ENCODE measurements around the gene SCN8A. TPM values are rescaled to one million over a fixed set of nuclear protein-coding genes. Genes with fewer than 3 reads are reported as not detected.
"Not testable (repeated sequence)": the region's sequence is repeated elsewhere in the genome, so short reads cannot be mapped to it uniquely, and the experiment has no call there.

SCN8A gene
- total RNA-seq, 2 experiments from 2014 or later: 0.69 to 1.0 TPM

DNA sequence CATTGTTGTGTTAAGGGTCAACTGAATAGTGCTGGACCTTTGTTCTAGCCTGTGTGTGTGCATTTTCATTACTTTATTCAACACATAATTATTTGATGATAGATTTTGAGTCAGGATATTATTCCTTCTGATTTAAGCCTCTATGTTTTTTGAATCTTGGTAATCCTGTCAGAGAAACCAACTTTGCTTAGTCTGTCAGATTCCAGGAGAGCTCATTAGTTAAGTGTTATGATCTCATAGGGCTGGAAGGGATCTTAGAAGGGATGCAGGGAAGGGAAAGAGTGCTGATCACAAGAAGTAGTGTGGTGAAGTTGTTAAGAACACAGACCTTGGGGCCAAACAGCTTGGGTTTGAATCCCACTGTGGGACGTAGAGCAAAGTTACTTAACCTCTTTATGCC is 52.9 kb downstream of the SCN8A start:
- no peaks in the 10 kb centered on the region for H3K4me1 Mint-ChIP-seq

GRCh38 chr12:51644691-51645090 is 53.7 kb downstream of the SCN8A start:
- POLR2A ChIA-PET; H3K27ac Mint-ChIP-seq; CTCF ChIA-PET; DNase-seq; H3K9me3 Mint-ChIP-seq (ENCODE audit: low read depth); H3K4me3 Mint-ChIP-seq; H3K27me3 Mint-ChIP-seq; H3K36me3 Mint-ChIP-seq (ENCODE audit: low read depth); intact Hi-C loops (cut with DNase I, micrococcal nuclease); ATAC-seq; H3K4me1 Mint-ChIP-seq: not testable (repeated sequence)

More for the DNA sequence above, 52.9 kb downstream of the SCN8A start:
- intact Hi-C loops (cut with DNase I, micrococcal nuclease): loop anchor here in 1 of 2 experiments (2.0 kb wide), 1 partner anchor 23 kb away; no protein-coding TSS in a partner anchor
- ChIA-PET CTCF (no interaction called here), POLR2A (no interaction called here)
- DNase-seq: no peak
- Mint-ChIP-seq H3K27me3 (peaks cover 4% of the 10 kb centered on the region), H3K27ac (no peak overlapping the region), H3K4me3 (no peak overlapping the region), H3K9me3 (ENCODE audit: low read depth) (peaks cover 2% of the 10 kb centered on the region), H3K36me3 (ENCODE audit: low read depth) (no peaks in the 10 kb centered on the region)
- ATAC-seq: no peak

DNA sequence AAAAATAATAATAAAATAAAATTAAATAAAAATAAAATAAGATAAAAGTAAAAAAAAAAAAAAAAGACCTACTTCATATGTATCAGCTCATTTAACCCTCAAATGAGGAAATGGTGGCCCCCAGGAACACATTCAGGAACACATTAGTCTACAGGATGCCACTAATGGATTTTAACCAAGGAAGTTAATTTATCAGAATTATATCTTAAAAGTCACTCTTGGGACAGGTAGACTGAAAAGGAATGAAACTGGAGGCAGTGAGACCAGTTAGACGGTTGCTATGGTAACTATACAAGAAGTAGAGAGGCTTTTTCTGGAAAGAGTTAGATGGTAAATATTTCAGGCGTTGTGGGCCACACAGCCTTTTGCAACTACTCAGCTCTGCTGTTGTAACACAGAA is 54.9 kb downstream of the SCN8A start:
- Mint-ChIP-seq H3K4me1 (no peaks in the 10 kb centered on the region), H3K27me3 (peaks cover 2% of the 10 kb centered on the region), H3K4me3 (no peak overlapping the region), H3K27ac (no peak overlapping the region), H3K36me3 (ENCODE audit: low read depth) (no peaks in the 10 kb centered on the region), H3K9me3 (ENCODE audit: low read depth) (peaks cover 3% of the 10 kb centered on the region)
- ATAC-seq (no peak), DNase-seq (no peak)
- intact Hi-C loops (cut with DNase I, micrococcal nuclease): no loop called here
- CTCF ChIA-PET: no interaction called here
- POLR2A ChIA-PET: no interaction called here

GRCh38 chr12:51647647-51648046 is 56.6 kb downstream of the SCN8A start:
- H3K27ac Mint-ChIP-seq: no peak overlapping the region
- peaks cover 3% of the 10 kb centered on the region for H3K9me3 Mint-ChIP-seq (ENCODE audit: low read depth)
- ChIA-PET POLR2A (no interaction called here), CTCF (no interaction called here)
- DNase-seq (no peak), ATAC-seq (no peak)
- intact Hi-C loops (cut with DNase I, micrococcal nuclease): no loop called here
- no peak overlapping the region for H3K4me3 Mint-ChIP-seq
- H3K4me1 Mint-ChIP-seq: no peaks in the 10 kb centered on the region
- H3K27me3 Mint-ChIP-seq: peaks cover 2% of the 10 kb centered on the region
- no peaks in the 10 kb centered on the region for H3K36me3 Mint-ChIP-seq (ENCODE audit: low read depth)

GRCh38 chr12:51653431-51653830 is 62.4 kb downstream of the SCN8A start:
- ATAC-seq (no peak), DNase-seq (no peak)
- Mint-ChIP-seq H3K27me3 (peaks cover 8% of the 10 kb centered on the region), H3K9me3 (ENCODE audit: low read depth) (peaks cover 2% of the 10 kb centered on the region), H3K4me3 (no peak overlapping the region), H3K36me3 (ENCODE audit: low read depth) (no peaks in the 10 kb centered on the region), H3K27ac (no peak overlapping the region), H3K4me1 (no peaks in the 10 kb centered on the region)
- POLR2A ChIA-PET: no interaction called here
- CTCF ChIA-PET: no interaction called here
- intact Hi-C loops (cut with DNase I, micrococcal nuclease): no loop called here

DNA sequence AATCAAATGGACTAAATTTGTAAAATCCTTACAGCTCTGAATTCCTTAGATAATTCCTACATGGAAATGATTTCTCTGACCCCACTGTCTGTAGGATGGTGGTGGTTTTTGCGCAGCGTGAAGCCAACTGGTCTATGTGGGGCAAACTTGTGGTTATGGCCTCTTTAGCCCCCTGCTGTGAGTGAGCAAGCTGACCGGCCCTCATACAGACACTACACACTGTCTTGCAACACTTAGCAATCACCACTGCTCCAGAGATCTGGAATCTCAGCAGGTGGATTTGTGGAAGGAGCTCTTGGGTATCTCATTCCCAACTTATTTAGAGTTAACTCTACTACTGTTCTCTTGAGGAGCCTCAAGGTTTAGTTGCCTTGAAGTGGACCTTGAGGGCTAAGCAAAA is 70.2 kb downstream of the SCN8A start:
- no peak for DNase-seq
- POLR2A ChIA-PET: no interaction called here
- ATAC-seq: no peak
- Mint-ChIP-seq H3K4me1 (no peaks in the 10 kb centered on the region), H3K27me3 (peaks cover 12% of the 10 kb centered on the region), H3K9me3 (ENCODE audit: low read depth) (no peaks in the 10 kb centered on the region), H3K36me3 (ENCODE audit: low read depth) (no peaks in the 10 kb centered on the region), H3K4me3 (no peak overlapping the region), H3K27ac (no peak overlapping the region)
- intact Hi-C loops (cut with DNase I, micrococcal nuclease): no loop called here
- CTCF ChIA-PET: no interaction called here

DNA sequence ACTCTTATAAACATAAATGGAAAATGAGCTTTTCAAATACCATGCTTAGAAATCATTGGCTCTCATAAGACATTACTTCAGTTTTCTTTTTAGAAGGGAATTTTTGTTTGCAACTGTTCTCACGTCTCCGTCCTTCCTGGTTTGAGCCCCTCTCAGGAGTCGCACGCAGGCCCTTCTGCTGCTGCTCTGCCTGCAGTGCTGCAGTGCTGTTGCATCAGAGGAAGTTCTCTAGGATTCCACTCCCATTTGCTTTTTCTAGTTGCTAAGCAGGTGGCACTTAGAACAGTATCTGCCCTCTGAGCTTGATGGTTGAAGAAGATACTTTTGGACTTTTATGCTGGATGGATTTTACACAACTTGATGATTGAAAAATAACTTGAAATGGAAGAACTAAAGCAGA is 70.8 kb downstream of the SCN8A start:
- Mint-ChIP-seq H3K9me3 (ENCODE audit: low read depth) (no peaks in the 10 kb centered on the region), H3K4me3 (no peak overlapping the region), H3K4me1 (no peaks in the 10 kb centered on the region), H3K36me3 (ENCODE audit: low read depth) (no peaks in the 10 kb centered on the region), H3K27me3 (peaks cover 9% of the 10 kb centered on the region), H3K27ac (no peak overlapping the region)
- ChIA-PET CTCF (interaction anchor here (1.3 kb wide), 1 partner anchor 12 kb away, joined by 3 read pairs; no protein-coding TSS in a partner anchor), POLR2A (no interaction called here)
- no peak for DNase-seq
- intact Hi-C loops (cut with DNase I, micrococcal nuclease): no loop called here
- ATAC-seq: no peak

GRCh38 chr12:51662728-51663154 is 71.7 kb downstream of the SCN8A start:
- intact Hi-C loops (cut with DNase I, micrococcal nuclease): no loop called here
- no peaks in the 10 kb centered on the region for H3K36me3 Mint-ChIP-seq (ENCODE audit: low read depth)
- no peak overlapping the region for H3K4me3 Mint-ChIP-seq
- ChIA-PET POLR2A (no interaction called here), CTCF (interaction anchor here (0.6 to 1.3 kb wide), 3 partner anchors 11 to 147 kb away, joined by 3 to 7 read pairs (median 3); no protein-coding TSS in a partner anchor)
- H3K27me3 Mint-ChIP-seq: peaks cover 6% of the 10 kb centered on the region
- H3K9me3 Mint-ChIP-seq (ENCODE audit: low read depth): no peaks in the 10 kb centered on the region
- H3K27ac Mint-ChIP-seq: no peak overlapping the region
- ATAC-seq: no peak
- no peaks in the 10 kb centered on the region for H3K4me1 Mint-ChIP-seq
- DNase-seq: no peak

- DNase-seq (no peak), ATAC-seq (no peak)
These were observed 72.4 kb downstream of the SCN8A start for GRCh38 chr12:51663390-51663789.

DNA sequence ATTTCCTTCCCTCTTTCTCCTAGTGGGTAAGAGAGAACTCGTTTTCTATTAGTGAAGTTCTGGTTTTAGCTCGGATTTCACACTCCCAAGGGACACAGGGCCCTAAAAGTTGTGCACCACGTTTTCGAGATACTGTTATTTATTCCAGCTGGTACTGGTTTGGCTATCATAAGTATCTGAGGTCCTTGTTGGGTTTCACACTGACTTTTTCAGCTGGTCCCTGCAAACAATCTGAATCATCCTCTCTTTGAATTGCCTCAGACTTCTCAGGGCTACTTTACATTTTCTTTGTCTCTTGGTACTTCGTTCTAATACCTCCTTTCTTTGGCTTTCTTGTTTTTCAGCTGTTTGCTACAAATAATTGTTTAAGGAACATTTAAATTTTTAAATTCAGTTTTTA is 75.7 kb downstream of the SCN8A start:
- CTCF ChIA-PET: no interaction called here
- Mint-ChIP-seq H3K4me1 (peaks cover 4% of the 10 kb centered on the region), H3K36me3 (ENCODE audit: low read depth) (no peaks in the 10 kb centered on the region), H3K27me3 (no peaks in the 10 kb centered on the region), H3K9me3 (ENCODE audit: low read depth) (no peaks in the 10 kb centered on the region), H3K27ac (no peak overlapping the region), H3K4me3 (no peak overlapping the region)
- POLR2A ChIA-PET: no interaction called here
- DNase-seq (no peak), ATAC-seq (no peak)
- intact Hi-C loops (cut with DNase I, micrococcal nuclease): loop anchor here in 1 of 2 experiments (2.0 kb wide), 1 partner anchor 24 kb away; no protein-coding TSS in a partner anchor

More at GRCh38 chr12:51663390-51663789, 72.4 kb downstream of the SCN8A start:
- intact Hi-C loops (cut with DNase I, micrococcal nuclease): no loop called here
- Mint-ChIP-seq H3K9me3 (ENCODE audit: low read depth) (no peaks in the 10 kb centered on the region), H3K4me1 (no peaks in the 10 kb centered on the region), H3K4me3 (no peak overlapping the region), H3K27me3 (peaks cover 4% of the 10 kb centered on the region), H3K27ac (no peak overlapping the region), H3K36me3 (ENCODE audit: low read depth) (no peaks in the 10 kb centered on the region)
- ChIA-PET POLR2A (interaction anchor here (0.6 kb wide), 1 partner anchor 40 kb away, joined by 3 read pairs; no protein-coding TSS in a partner anchor), CTCF (interaction anchor here (0.6 to 1.3 kb wide), 2 partner anchors 16 to 148 kb away, joined by 3 to 7 read pairs; no protein-coding TSS in a partner anchor)

DNA sequence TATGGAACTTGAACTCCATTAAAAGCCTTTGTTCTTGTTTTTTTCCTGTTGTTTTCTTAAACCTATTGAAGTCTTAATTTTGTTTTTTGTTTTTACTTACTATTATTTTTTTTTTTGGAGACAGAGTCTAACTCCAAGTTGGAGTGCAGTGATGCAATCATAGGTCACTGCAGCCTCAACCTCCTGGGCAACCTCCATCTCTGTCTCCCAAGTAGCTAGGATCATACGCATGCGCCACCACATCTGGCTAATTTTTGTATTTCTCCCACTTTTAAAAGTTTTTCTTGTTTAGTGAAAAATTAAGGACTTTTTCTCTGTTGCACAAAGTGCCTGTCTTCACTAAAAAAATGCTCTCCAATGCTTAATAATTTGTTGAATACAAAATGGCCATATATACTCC is 76.2 kb downstream of the SCN8A start:
- ATAC-seq (no peak), DNase-seq (no peak)
- Mint-ChIP-seq H3K27me3 (no peaks in the 10 kb centered on the region), H3K4me1 (peaks cover 4% of the 10 kb centered on the region), H3K4me3 (no peak overlapping the region), H3K9me3 (ENCODE audit: low read depth) (no peaks in the 10 kb centered on the region), H3K36me3 (ENCODE audit: low read depth) (no peaks in the 10 kb centered on the region), H3K27ac (no peak overlapping the region)
- CTCF ChIA-PET: no interaction called here
- intact Hi-C loops (cut with DNase I, micrococcal nuclease): loop anchor here in 1 of 2 experiments (2.0 kb wide), 1 partner anchor 24 kb away; no protein-coding TSS in a partner anchor
- POLR2A ChIA-PET: no interaction called here

DNA sequence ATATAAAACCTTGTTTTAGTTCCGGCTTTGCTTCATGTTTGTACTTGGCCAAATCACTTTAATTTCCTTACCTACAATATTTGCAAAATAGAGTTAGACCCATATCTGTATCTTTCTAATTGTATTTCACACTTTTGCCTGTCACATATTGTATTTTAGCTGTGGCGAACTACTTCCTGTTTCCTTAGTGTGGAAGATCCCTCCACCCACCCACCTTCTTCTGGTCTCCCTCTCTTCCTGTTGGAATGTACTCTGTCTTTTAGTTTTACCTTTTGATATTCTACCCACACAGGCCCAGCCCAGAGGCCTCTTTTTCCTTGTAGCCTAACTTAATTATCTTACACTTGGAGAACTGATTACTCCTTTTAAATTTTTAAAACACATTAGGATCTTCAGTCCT is 78.2 kb downstream of the SCN8A start:
- Mint-ChIP-seq H3K9me3 (ENCODE audit: low read depth) (no peaks in the 10 kb centered on the region), H3K4me1 (peaks cover 4% of the 10 kb centered on the region), H3K27me3 (no peaks in the 10 kb centered on the region), H3K4me3 (no peak overlapping the region), H3K27ac (no peak overlapping the region), H3K36me3 (ENCODE audit: low read depth) (no peaks in the 10 kb centered on the region)
- ChIA-PET POLR2A (no interaction called here), CTCF (interaction anchor here (1.2 kb wide), 1 partner anchor 31 kb away, joined by 4 read pairs; no protein-coding TSS in a partner anchor)
- no peak for DNase-seq
- intact Hi-C loops (cut with DNase I, micrococcal nuclease): no loop called here
- no peak for ATAC-seq

DNA sequence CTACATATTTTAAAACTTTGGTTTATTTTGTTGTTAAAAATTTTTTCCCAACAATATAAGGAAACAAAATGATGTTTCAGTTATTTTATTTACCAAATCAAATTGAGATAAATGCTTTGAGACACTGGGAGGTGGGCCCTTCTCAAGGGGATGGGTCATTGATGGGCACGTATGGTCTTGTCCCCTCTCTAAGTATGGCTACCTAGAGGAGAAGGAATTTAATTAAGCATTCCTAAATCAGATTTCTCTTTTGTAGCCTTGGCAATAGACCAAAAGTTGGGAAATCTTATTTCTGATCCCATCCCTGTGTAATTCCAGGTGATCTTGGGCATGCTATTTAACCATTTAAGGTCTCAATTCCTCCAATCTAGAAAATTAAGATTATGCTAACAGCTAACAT is 79.0 kb downstream of the SCN8A start:
- Mint-ChIP-seq H3K36me3 (ENCODE audit: low read depth) (no peaks in the 10 kb centered on the region), H3K9me3 (ENCODE audit: low read depth) (no peaks in the 10 kb centered on the region), H3K27ac (no peak overlapping the region), H3K4me1 (peaks cover 6% of the 10 kb centered on the region), H3K27me3 (peaks cover 2% of the 10 kb centered on the region), H3K4me3 (no peak overlapping the region)
- ChIA-PET CTCF (no interaction called here), POLR2A (no interaction called here)
- DNase-seq (no peak), ATAC-seq (no peak)
- intact Hi-C loops (cut with DNase I, micrococcal nuclease): no loop called here
